NOMO-1 (cell line): ENCODE results near the gene TM2D3.

ENCODE experiments used
- DNase-seq, 2 experiments: peaks; one replicate each; lab custom pipeline; 2025; ENCODE audit not compliant: unreplicated experiment in 2 of 2; lab: John Stamatoyannopoulos, UW

Gene TM2D3

DNA sequence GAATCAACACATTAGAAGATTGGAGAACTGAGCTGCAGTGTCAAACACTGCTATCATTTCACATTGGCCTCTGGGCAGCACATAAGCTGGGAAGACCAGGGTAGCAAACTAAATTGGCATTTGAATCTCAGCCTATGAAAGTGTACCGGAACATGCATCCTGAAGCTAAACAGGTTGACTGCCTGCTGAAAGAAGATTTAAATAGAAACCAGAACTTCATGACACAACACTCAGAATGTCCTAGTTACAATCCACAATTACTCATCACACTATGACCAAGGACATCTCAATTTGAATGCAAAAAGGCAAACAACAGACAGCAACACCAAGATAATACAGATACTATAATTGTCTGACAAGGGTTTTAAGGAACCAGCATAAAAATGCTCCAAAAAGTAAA, 26.2 kb downstream of the TM2D3 start:
- DNase-seq: no peak

DNA sequence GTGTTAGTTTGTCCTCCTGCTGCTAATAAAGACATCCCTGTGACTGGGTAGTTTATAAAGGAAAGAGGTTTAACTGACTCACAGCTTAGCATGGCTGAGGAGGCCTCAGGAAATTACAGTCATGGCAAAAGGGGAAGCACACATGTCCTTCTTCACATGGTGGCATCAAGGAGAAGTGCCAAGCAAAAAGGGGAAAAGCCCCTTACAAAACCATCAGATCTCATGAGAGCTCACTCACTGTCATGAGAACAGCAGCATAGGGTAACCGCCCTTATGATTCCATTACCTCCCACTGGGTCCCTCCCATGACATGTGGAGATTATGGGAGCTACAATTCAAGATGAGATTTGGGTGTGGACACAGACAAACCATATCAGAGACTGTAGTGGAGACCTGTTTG, 27.0 kb downstream of the TM2D3 start:
- DNase-seq: peak; percentile 43 to 51

DNA sequence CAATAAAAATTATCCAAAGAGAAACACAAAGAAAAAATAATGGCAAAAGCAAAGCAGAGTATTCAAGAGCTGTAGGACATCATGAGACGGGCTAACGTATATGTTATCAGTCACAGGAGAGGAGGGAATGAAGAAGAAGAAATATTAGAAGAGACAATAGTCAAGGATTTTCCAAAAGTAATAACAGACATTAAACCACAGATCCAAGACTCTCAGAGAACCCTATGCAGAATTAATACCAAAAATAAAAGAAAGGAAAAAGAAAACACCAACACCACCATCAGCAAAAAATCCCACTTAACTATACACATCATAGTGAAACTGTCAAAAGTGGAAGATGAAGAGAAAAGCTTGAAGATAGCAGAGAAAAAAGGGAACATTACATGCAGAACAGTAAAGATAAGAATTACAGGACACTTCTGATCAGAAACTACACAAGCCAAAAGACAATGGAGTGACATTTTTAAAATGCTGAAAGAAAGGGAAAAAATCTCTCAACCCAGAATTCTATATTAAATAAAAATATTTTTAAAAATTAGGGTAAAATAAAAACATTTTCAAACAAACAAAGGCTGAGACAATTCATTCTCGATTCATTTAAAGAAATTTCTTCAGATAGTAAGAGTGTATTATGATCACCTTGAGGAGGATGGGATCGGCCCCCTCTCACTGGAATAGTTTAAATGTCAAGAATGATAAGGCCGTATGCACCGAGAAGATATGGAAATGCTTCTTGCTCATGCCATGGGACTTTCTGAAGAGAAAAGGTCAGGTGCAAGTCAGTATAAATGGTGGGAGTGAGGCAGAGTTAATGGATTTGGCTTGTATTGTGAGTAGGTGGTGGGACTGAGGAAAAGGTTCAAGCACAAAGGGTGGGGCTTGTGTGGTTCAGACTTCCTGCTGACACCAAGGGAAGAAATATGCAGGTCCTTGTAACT, 28.5 kb downstream of the TM2D3 start:
- no peak for DNase-seq

DNA sequence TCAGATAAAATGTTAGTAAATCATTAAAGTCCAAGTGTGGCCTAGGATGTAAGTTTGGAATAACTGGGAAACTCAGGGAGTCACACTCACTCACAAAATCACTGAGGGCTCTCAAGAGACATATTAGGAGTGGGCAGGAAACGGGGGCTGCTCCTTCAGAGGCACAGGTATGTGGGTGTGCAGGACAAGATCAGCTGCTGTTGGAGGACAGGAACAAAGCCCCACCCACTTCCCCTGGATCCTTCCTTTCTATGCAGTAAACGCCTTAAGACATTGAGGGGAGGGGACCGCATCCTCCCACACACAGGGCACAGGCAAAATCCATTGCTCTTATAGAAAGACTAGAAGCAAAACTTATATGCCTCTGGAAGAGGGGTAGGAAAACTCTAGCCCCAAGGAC, 30.2 kb downstream of the TM2D3 start:
- DNase-seq: no peak

DNA sequence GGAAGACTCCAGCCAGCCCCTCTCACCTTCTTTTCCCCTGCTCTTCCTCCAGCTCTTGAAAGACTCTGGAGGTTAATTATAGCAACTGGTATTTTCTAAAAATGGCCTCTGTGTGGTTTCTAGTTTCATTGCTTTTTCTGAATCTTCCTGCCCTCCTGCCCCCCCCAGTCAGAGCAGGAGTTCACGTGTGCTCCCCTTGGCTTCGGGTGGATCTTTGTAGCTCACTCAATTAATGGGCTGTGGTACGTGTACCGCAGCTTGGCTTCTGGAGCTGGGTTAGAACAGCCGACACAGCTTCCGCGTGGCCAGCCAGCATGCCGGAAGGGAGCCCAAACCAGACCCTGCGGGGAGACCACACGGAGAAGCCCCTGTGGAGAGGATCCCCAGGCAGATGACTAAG, 31.5 kb downstream of the TM2D3 start:
- DNase-seq: peak in 1 of 2 experiments; percentile 4

DNA sequence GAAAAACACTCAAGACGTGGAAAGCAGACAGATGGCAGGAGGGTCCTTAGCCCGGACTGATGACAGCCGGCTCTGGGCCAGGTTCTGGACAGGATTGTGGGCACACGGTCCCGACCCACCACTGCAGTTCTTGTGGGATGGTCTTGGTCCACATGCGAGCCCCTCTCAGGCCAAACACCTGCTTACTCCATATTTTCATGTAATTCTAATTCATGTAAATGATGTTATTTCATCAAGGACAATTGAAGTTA, 32.6 kb downstream of the TM2D3 start:
- no peak for DNase-seq

DNA sequence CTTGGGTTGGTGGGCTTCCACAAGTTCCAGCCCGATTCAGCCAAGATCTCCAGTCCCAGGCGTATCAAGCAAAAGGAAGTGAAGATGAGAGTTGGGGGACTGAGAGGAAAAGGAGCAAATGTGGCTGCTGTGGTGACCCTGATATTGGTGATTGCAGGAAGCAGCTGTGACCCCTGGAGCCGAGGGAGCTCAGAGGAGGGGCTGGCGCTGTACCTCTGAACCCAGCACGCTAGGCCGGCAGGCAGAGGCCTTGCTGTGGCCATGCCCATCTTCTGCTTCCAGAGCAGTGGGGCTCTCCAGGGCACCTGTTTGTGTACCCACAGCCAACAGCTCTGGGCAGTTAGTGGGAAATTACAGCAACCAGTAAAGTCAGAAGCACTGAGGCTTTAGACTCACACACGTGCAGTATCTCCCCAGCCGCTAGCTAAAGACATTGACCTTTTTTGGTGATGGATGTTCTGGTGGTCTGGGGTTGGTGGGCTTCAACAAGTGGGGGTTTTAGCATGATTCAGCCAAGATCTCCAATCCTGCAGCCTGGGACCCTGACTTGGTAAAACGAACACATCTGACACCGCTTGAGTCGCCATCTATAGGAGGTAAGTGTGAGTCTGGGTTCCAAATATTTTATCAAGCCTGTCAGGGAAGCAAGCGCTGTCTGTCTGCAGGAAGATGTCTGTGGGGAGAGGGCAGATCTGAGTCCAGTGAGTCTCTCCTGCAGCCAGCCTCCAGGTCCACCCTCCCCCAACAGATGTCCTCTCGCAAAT, 33.1 kb downstream of the TM2D3 start:
- no peak for DNase-seq

DNA sequence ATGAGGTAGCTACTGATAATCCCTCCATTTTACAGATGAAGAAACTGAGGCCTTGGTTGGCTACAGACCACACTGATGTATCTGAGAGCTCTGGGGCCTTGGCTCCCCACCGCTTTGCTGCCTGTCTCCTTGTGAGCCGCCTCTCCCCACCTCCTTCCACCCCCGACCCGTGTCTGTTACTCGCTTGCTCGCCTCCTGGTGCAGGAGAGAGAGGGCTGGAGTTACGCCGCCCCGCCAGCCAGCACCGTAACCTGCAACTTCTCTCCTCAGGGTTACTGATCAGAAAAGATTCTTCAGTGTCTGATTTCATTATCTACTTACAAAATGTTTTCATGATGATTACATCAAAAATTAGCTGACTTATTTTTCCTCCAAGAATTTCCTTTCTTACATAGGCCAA, 34.1 kb downstream of the TM2D3 start:
- DNase-seq: no peak

DNA sequence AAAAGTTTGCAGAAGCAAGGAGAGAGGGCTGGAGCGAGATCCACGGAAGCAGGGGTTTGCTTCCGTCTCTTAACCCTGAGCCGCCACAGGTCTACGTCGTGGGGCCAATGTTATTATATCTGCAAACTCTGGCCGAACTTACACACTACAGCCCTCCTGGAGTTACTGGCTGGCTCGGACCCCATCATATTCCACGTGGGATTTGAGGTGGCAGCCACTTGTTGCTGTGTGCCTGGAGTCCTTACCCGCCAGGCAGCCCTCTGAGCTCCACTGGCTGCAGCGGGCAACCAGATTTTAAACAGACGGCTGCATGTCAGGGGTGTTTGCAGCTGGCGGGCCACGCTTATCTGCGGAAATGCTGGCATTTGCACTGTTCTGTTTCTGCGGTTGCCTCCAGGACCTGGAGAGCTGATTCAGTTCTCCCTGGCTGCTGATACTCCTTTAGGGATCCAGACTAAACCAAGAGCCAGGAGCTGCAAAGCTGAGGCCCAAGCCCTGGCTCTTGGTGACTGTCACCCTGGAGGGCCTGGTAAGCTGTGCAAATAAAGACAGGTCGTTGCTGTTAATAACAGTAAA, 34.7 kb downstream of the TM2D3 start:
- DNase-seq: no peak

DNA sequence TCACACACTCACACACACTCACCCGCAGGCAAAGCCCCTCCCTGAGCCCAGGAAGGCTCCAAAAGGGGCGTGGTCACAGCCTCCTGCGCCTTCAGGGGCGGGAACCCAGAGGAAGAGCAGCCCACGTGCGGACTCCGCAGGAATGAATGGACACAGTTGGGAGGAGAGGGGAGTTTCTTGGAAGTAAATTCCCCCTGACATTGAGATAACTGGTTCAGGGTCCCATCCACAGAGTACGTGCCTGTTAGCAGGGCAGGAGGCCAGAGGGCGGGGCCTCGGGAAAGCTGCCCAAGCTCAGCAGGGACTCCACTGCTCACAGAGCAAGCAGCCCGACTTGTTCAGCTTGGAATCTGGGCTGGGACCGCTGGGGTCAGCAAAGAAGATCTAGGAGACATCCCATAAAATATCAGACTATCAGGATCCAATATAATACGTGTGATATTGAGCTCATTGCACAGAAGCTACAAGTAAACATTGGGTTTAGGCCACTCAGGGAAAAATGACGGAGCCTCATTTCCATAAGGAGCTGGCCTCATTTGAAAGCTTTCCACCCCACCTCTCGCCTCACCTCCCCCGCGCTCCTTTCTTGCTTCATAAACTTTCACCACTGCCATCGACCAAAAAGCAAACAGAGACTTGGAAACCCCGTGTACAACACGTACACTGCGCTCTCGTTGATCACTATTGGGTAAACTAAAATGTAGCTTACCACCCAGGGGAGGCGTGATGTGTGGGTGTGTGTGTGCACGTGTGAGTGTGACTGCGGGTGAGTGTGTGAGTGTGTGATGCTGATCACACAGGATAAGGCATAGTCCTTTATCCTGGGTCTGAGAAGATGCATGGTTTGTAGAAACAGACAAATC, 36.0 kb downstream of the TM2D3 start:
- DNase-seq: no peak

DNA sequence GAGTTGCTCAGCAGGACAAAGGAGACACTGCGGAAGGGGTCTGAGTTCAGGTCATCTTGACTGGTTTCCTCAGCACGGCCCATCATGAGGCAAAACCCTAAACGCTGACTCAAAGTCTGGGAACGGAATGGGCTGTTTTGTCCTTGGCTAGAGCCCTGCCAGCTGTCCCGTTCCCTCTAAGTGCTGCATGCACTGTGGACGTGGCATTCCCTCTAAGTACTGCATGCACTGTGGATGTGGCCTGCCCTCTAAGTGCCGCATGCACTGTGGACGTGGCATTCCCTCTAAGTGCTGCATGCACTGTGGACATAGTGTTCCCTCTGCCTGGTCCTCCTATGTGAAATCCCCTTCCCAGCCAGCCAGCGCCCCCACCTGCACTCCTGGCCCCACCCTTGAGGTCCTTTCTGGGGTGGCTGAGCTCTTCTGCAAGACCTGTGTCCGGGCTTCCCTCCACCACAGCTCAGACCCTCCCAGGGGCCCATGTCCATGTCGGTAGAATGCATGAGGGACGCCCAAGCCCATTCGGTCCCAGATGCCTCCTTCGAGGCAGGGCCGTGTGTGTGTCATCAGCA, 36.7 kb downstream of the TM2D3 start:
- DNase-seq: no peak

DNA sequence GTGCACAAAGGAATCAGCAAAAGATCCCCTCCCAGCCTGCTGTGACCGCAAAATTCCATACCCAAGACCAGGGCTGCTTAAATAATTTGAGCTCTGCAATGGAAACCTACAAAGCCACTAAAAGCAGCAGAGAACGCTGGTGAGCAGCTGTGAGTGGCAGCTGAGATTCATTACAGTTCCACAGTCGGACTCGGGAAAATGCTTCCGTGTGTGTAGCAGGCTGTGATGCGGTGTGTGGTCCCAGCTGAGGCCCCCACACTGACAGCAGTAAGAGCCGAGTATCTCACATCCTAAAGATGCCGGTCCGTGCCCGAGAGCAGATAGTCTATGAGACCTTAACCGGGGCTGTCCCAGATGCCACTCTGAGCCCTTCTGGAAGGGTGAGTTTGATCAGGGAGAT, 37.4 kb downstream of the TM2D3 start:
- DNase-seq: no peak

DNA sequence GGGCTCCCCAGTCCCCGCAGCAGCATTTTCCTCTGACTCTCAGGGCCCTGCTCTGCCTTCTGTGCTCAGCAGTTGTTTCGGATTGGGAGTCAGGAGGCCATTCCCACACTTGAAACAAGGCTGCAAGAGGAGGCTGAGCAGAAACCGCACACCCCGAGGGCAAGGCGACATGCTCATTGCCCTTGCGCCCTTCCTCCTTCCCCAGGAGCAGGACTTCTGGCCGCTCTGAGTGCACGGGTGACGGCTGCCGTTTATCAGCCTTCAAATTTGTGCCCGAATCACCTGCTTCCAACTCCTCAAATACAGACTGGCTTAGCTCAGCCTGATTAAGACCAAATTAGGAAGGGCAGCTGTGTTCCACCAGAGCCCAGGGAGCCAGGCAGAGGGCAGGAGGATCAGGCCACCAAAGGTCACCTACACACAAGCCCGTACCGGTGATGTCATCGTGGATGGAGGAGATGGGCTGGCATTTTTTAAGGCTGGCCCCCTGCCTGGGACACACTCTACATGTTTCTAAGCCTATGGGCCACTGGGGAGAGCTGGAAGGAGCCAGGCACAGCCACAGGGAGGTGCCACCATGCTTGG, 38.1 kb downstream of the TM2D3 start:
- no peak for DNase-seq

DNA sequence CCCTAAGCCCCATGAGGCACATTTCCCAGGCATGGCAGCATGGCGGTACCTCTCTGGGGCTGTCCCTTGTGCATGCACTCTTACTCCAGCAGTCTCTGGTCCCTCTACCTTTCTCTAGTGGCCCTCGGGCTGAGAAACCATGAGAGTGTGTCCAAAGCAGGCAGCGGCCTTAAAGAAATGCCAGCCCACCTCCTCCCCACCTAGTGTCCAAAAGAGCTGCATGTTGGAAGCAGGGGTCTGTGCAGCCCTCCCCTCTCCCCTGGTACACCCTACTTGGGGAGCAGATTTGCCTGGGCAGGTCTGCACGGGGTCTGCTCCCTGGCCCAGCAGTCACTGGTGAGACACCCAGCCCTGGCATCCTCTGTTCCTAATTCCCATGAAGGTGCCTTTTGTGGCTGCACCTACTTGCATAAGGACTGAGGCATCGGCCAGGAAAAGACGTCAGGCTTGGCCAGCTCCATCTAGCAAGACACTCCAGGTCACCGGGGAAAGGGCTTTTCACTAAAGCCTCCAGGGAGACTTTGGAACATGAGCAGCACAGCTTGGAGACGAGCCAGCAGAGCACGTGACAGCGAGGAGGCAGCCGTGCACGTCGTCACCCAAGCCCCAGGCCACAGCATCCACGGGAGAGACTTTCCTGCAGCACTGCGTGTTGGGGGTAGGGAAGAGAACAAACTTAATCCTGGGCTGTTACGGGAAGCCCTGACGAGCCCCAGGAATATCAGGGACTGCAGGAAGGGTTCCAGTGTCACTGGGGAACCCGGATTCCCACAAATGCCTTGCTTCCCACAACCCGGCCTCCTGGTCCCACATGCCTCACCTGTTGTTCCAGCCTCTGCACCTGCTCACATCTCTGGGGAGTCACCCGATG, 38.8 kb downstream of the TM2D3 start:
- DNase-seq: no peak

DNA sequence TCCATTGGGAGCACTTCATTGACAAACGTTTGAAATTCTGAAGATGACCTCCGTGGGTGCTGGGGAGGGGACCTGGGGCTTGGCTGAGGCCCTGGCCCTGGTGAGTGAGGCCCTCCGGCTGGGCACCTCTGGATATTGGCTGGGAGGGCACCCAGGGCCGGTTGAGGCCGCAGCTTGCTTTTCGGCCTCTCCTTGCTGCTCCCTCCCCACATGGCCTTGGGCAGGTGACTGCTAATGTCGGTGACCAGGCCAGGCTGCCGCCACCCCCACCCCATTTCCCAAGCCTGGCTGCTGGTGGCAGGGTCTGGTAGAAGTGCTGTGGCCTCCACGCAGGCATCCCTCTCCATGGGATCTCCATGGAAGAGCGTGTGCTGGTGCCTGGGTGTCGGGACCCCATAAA, 39.5 kb downstream of the TM2D3 start:
- no peak for DNase-seq

DNA sequence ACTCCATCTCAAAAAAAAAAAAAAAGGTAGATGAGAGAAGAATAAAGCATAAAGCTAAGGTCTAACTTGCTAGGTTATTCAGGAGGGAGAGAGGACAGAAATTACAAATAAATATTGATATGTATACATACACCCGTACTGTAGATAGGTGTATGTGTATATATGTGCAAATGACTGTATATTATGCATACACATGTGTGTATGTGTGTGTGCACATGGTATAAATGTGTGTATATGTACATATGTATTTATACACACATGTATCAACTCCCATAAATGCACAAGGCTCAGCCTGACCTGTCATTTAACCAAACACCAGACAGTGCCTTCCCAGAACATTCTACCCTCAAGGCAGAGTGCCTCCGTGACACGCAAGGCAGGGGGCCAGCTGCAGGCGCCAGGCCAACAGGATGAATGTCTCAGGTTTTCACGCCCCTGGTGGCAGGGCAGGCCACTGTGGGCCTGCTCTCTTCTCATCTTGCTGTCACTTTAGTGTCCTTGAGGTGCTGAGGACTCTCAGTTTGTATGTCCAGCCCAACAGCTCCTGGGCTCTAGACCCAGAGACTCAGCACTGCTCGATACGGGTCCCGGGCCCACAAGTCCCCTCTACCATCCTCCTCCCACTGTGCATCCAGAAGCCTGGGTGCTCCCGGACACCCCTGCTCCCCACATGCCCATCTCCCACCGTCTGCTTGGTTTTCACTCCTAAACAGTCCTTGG, 40.4 kb downstream of the TM2D3 start:
- DNase-seq: no peak

DNA sequence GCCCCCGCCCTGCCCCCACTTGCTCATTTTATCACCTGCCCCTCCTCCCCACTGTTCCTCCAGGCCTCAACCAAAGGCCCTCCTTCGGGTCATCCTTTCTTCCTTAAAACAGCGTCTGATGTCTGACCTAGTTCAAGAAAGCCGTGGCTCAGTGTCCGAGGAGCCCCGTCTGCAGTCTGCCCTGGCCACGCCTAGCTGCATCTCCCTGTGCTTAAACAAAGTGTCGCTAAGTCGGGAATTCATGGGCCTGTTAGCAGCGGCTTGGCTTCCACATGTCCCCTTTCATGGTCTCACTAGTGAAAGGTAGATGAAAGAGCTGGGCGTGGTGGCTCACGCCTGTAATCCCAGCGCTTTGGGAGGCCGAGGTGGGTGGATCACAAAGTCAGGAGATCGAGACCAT, 41.2 kb downstream of the TM2D3 start:
- no peak for DNase-seq

DNA sequence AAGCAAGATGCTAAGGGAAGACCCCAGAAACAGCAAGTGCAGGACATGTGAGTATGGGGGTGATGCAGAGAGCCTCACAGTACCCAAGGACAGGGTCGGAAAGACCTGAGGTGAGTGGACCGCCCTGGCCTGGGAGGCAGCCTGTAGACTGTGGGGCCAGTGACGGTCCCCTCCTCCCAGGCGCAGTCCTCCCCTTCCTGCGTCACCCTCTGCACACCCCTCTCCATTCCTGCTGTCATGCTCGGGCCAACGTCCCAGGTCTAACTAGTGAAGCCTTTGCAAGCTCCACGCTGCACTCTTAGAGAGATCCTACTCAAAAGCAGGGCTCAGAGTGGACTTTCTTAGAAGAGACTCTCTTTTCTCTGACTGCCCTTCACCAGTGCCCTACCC, 41.6 kb downstream of the TM2D3 start:
- DNase-seq: no peak
